GM12878 (cell line): Measurements from ENCODE around the gene CASP5. TPM values are rescaled to one million over a fixed set of nuclear protein-coding genes. Genes with fewer than 3 reads are reported as not detected.

ENCODE experiments used
- ATAC-seq: fragments of 200-7000 bp; cut with Tn5 transposase; 3 replicates; pipeline ENCODE4 v1.9.1; 2020; ENCODE audit warnings: mild to moderate bottlenecking, moderate library complexity
- BruUV-seq: library from RNA; stranded (reverse); fragments of 400-500 nt; replicated peaks from 2 replicates; lab custom pipeline; 2021; lab: Mats Ljungman, UMichigan
- CTCF ChIA-PET: fragments of 300-600 bp; sonication (Branson Sonifier 250); formaldehyde crosslinking; extraction: SDS; loops from one replicate; lab custom pipeline; 2021; ENCODE audit warnings: inconsistent platforms; lab: Yijun Ruan, JAX
- POLR2A ChIA-PET: fragments of 350-600 bp; formaldehyde crosslinking; extraction: SDS; loops from one replicate; lab custom pipeline; 2021; ENCODE audit warnings: inconsistent platforms; lab: Charles Lee
- RAD21 ChIA-PET: fragments of 300-600 bp; sonication (Branson Sonifier 250); formaldehyde crosslinking; loops from one replicate; lab custom pipeline; 2023; ENCODE audit warnings: antibody characterized with exemption; ENCODE audit not compliant: unreplicated experiment; lab: Charles Lee
- SMC1A ChIA-PET: fragments of 300-600 bp; sonication (Branson Sonifier 250); formaldehyde crosslinking; loops from one replicate; lab custom pipeline; 2023; ENCODE audit not compliant: unreplicated experiment, uncharacterized antibody; lab: Charles Lee
- DNase-seq: peaks from one replicate; pipeline ENCODE4 v3.0.0-alpha.2; 2011; ENCODE audit warnings: low read depth, low spot score
- FAIRE-seq: peaks from 3 replicates; lab custom pipeline; 2011; peaks lifted over from hg19 to GRCh38; lab: Jason Lieb, UNC
- H2AFZ ChIP-seq: 2 replicates; pipeline ENCODE4 v1.6.0; 2011; ENCODE audit warnings: low read depth, low read length, control low read depth; ENCODE audit not compliant: control insufficient read depth
- H3K27ac ChIP-seq: 2 replicates; pipeline ENCODE4 v1.5.1; 2011; ENCODE audit warnings: control low read depth; ENCODE audit not compliant: control insufficient read depth, insufficient read depth
- H3K27me3 ChIP-seq, 2 experiments: replicated peaks in 1 of 2; 2 replicates each; pipeline versions ENCODE4 v1.6.0 to v1.6.1; 2011; ENCODE audit warnings: low read length in 1 of 2; ENCODE audit not compliant: control insufficient read depth in 2 of 2, insufficient read depth in 2 of 2
- H3K36me3 ChIP-seq, 2 experiments: 2 replicates each; pipeline ENCODE4 v1.5.1; 2011; ENCODE audit warnings: low read length in 1 of 2; ENCODE audit not compliant: control insufficient read depth in 2 of 2, insufficient read depth in 2 of 2
- H3K4me1 ChIP-seq: 2 replicates; pipeline ENCODE4 v1.6.1; 2011; ENCODE audit warnings: mild to moderate bottlenecking, low read length, moderate library complexity, mixed read lengths; ENCODE audit not compliant: control insufficient read depth, insufficient read depth
- H3K4me2 ChIP-seq: 2 replicates; pipeline ENCODE4 v1.6.0; 2011; ENCODE audit warnings: control low read depth; ENCODE audit not compliant: control insufficient read depth, insufficient read depth
- H3K4me3 ChIP-seq: fragments of 200-600 bp; sonication (generic); 2 replicates; pipeline ENCODE4 v1.5.1; 2016
- H3K79me2 ChIP-seq: 2 replicates; pipeline ENCODE4 v1.6.0; 2011; ENCODE audit warnings: low read length; ENCODE audit not compliant: control insufficient read depth, insufficient read depth
- H3K9ac ChIP-seq: 2 replicates; pipeline ENCODE4 v1.8.0; 2011; ENCODE audit warnings: low read length, control low read depth, mixed read lengths; ENCODE audit not compliant: control insufficient read depth, insufficient read depth
- H3K9me3 ChIP-seq: replicated peaks from 3 replicates; pipeline ENCODE4 v1.5.1; 2011; ENCODE audit warnings: mild to moderate bottlenecking, low read length; ENCODE audit not compliant: control insufficient read depth, insufficient read depth
- H4K20me1 ChIP-seq: 2 replicates; pipeline ENCODE4 v1.6.0; 2011; ENCODE audit not compliant: control insufficient read depth, insufficient read depth
- CHD1 ChIP-seq: IDR thresholded peaks from 2 replicates; pipeline ENCODE4 v1.6.1; 2012; ENCODE audit warnings: low read depth, low read length, improper control_type of control experiment
- ESRRA ChIP-seq: IDR thresholded peaks from 2 replicates; pipeline ENCODE4 v1.6.1; 2012; ENCODE audit warnings: mild to moderate bottlenecking, low read length, improper control_type of control experiment
- HCFC1 ChIP-seq: fragments of 150-350 bp; IDR thresholded peaks from 2 replicates; pipeline ENCODE4 v1.6.1; 2014; ENCODE audit warnings: low read length
- IRF4 ChIP-seq: IDR thresholded peaks from 2 replicates; pipeline ENCODE4 v1.6.1; 2011; ENCODE audit warnings: low read depth, low read length
- KDM1A ChIP-seq: fragments of 200-600 bp; sonication (generic); IDR thresholded peaks from 2 replicates; pipeline ENCODE4 v1.6.1; 2016; ENCODE audit warnings: borderline replicate concordance
- MXI1 ChIP-seq: fragments of 150-350 bp; IDR thresholded peaks from 2 replicates; pipeline ENCODE4 v1.6.1; 2011; ENCODE audit warnings: low read depth, mild to moderate bottlenecking, inconsistent platforms, low read length, improper control_type of control experiment
- POLR2AphosphoS2 ChIP-seq: IDR thresholded peaks from 2 replicates; pipeline ENCODE4 v1.6.1; 2011; ENCODE audit warnings: low read depth, mild to moderate bottlenecking, low read length, improper control_type of control experiment, moderate library complexity
- RAD51 ChIP-seq: fragments of 450-650 bp; IDR thresholded peaks from 2 replicates; pipeline ENCODE4 v1.6.1; 2016; ENCODE audit warnings: moderate library complexity, mild to moderate bottlenecking, inconsistent platforms
- RB1 ChIP-seq: fragments of 450-650 bp; formaldehyde crosslinking; IDR thresholded peaks from 2 replicates; pipeline ENCODE4 v1.6.1; 2017; ENCODE audit warnings: mild to moderate bottlenecking, borderline replicate concordance
- SMARCA5 ChIP-seq: fragments of 450-650 bp; IDR thresholded peaks from 2 replicates; pipeline ENCODE4 v1.6.1; 2017; ENCODE audit warnings: mild to moderate bottlenecking
- SMC3 ChIP-seq: IDR thresholded peaks from 2 replicates; pipeline ENCODE4 v1.6.1; 2011; ENCODE audit warnings: low read length, improper control_type of control experiment, borderline replicate concordance
- TCF3 ChIP-seq: IDR thresholded peaks from 2 replicates; pipeline ENCODE4 v1.6.1; 2012; ENCODE audit warnings: low read depth, mild to moderate bottlenecking, low read length, borderline replicate concordance; ENCODE audit not compliant: insufficient read depth
- in situ Hi-C: fragments of 300-500 bp; cut with MboI; formaldehyde crosslinking; loops from 9 replicates; pipeline ENCODE4 v1.14.3; 2018; ENCODE audit warnings: mixed read lengths
- intact Hi-C: fragments of 100-400 bp; cut with micrococcal nuclease; formaldehyde crosslinking; loops from one replicate; pipeline ENCODE4 v1.14.2; 2022; ENCODE audit not compliant: unreplicated experiment
- polyA plus RNA-seq, 11 experiments: library from polyadenylated mRNA; depleted of rRNA in 4 of 11; unstranded in 6 of 11; stranded (reverse) in 5 of 11; fragments of >200 nt; fragmentation: Nextera tagmentation in 4 of 11; fragmentation: Illumina TruSeq in 1 of 11; extraction: Ambion mirVana in 4 of 11; extraction: Trizol in 1 of 11; gene quantifications; 1 replicate in 1 of 11; 2 replicates in 10 of 11; pipeline versions ENCODE4 v1.2.1 to v1.2.3, GENCODE V29; 2011 to 2016; ENCODE audit warnings: inconsistent platforms in 2 of 11, missing spikeins in 2 of 11, low read depth in 1 of 11
- total RNA-seq, 4 experiments: library from RNA; depleted of rRNA in 3 of 4; stranded (reverse); fragments of >200 nt in 3 of 4; fragmentation: Illumina TruSeq in 1 of 4; extraction: Trizol in 1 of 4; gene quantifications; 2 replicates each; pipeline versions ENCODE4 v1.2.1 to v1.2.3, GENCODE V29; 2013 to 2021

Gene CASP5
- total and polyA plus RNA-seq, 10 of the 15 experiments (the other 5 are each of a cell fraction or from before 2014, with no cell fraction given): not detected

DNA sequence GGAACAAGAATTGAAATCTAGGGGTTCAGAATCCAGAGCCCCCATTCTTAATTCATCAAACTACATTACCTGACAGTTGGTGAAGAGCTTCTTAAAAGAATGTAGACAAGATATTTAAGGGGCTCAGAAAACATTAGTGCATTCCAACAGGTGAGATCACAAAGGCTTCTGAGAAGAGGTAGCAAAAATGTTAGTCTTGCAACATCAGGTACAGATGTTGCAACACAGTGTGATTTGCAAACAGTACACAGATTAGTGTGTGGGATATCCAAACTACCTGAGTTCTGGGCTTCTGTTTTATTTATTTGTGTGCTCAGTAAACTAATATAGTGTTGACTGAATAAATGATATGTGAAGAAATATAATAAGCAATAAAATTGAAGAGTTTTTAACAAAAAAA, 66.4 kb downstream of the CASP5 start:
- ChIA-PET RAD21 (interaction anchor here (1.9 kb wide), 1 partner anchor 11 kb away, joined by 5 read pairs; no protein-coding TSS in a partner anchor), SMC1A (interaction anchor here (1.4 kb wide), 1 partner anchor 11 kb away, joined by 3 read pairs; no protein-coding TSS in a partner anchor), CTCF (interaction anchor here (1.2 kb wide), 1 partner anchor 11 kb away, joined by 3 read pairs; no protein-coding TSS in a partner anchor), POLR2A (interaction anchor here (0.6 kb wide), 1 partner anchor 782 kb away, joined by 8 read pairs; no protein-coding TSS in a partner anchor)
- H3K36me3 ChIP-seq: peaks cover 0 to 4% of the 10 kb centered on the region in 2 experiments; a peak in 2 of 4 replicates
- TF ChIP-seq CHD1: no peak
- no peak for TF ChIP-seq HCFC1
- TF ChIP-seq POLR2AphosphoS2: no peak
- TF ChIP-seq RAD51: no peak
- no peak for TF ChIP-seq MXI1
- no peak for TF ChIP-seq TCF3
- no peak for TF ChIP-seq IRF4
- no peak for TF ChIP-seq SMC3
- TF ChIP-seq ESRRA: no peak
- no peak for TF ChIP-seq RB1
- TF ChIP-seq KDM1A: no peak
- TF ChIP-seq SMARCA5: no peak
- H3K9me3 ChIP-seq: no peaks in the 10 kb centered on the region
- no peaks in the 10 kb centered on the region for H3K79me2 ChIP-seq
- no TSS peak for BruUV-seq
- in situ Hi-C loops: no loop called here
- no peak overlapping the region for H3K4me2 ChIP-seq
- H3K27me3 ChIP-seq: no peaks in the 10 kb centered on the region
- ATAC-seq (no peak), DNase-seq (no peak), FAIRE-seq (no peak)
- H2AFZ ChIP-seq: no peak overlapping the region
- H4K20me1 ChIP-seq: no peaks in the 10 kb centered on the region
- no peak overlapping the region for H3K27ac ChIP-seq
- no peaks in the 10 kb centered on the region for H3K4me1 ChIP-seq
- intact Hi-C loops: no loop called here
- no peak overlapping the region for H3K9ac ChIP-seq
- no peak overlapping the region for H3K4me3 ChIP-seq
